Measurements from ENCODE around the gene BORCS6.
A peak's percentile ranks its signal among the peaks of the same experiment; 100 is the strongest.

GRCh38 chr17:8158267-8159031, 31.5 kb downstream of the BORCS6 start:
- TF ChIP-seq CTCF (conservative IDR thresholded peaks at IDR 0.05; ENCODE audit: low read depth in 2 of 2), result peak; percentile 83
- TF ChIP-seq REST (IDR thresholded peaks at IDR 0.05; ENCODE audit: unreplicated experiment), result no peak
- no peak for TF ChIP-seq EZH2phosphoT487 (IDR thresholded peaks at IDR 0.05; ENCODE audit: unreplicated experiment)

All from GM23338 (cell line).